GM04504 (cell line): ENCODE measurements around the gene SLC35A3.

Source experiments
- DNase-seq: peaks from one replicate; pipeline ENCODE4 v3.0.0-alpha.2; 2012; ENCODE audit warnings: low read depth

SLC35A3 gene

DNA sequence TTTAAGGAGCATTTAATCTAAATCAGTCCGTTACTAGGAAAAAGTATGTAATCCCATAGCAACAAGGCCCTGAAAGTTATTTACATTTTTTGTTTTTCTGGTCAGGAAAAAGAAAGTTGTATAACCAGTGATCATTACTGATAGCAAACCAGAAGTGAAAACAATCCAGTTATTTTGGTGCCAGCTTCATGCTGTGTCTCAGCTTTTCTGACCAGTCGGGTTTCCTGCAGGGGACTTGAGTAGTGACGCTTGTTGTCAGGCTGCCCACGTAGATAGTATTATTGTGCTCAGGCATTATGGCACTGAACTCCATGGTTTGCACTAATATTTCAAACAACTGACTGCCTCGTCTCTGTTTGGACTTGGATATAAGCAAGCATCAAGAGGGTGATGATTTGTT lies 107.7 kb downstream of the SLC35A3 start:
- DNase-seq: no peak

DNA sequence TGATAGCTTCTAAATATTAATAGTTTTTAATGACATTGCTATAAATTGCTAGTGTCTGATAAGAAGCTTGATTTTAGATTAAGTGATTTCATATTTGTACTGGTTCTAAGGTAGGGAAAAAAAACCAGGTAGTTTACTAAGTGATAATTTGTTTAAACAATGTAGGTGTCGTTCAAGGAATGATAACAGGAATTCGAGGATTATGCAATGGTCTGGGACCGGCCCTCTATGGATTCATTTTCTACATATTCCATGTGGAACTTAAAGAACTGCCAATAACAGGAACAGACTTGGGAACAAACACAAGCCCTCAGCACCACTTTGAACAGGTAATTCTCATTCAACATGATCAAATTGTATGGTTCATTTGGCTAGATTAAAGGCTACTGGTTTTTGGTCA lies 110.5 kb downstream of the SLC35A3 start:
- no peak for DNase-seq
